Stomach (tissue), 9 donors: Measurements from ENCODE around the gene SPNS2. TPM values are rescaled to one million over a fixed set of nuclear protein-coding genes. Genes with fewer than 3 reads are reported as not detected.

ENCODE experiments used
- DNase-seq, 2 donors: peaks; one replicate each; pipeline versions ENCODE4 v3.0.0 to v3.0.0-alpha.2; 2013 to 2019
- H3K27ac ChIP-seq, 5 donors: fragments of 200-600 bp in 4 of 5; sonication (generic) in 4 of 5; one replicate each; pipeline ENCODE4 v1.5.1; 2013 to 2019; ENCODE audit warnings: mild to moderate bottlenecking in 1 of 5, moderate library complexity in 1 of 5
- H3K27me3 ChIP-seq, 3 donors: fragments of 200-600 bp; sonication (generic); one replicate each; pipeline ENCODE4 v1.5.1; 2017 to 2019; ENCODE audit warnings: mixed run types in 1 of 3
- H3K36me3 ChIP-seq, 4 donors: fragments of 200-600 bp; sonication (generic); 1 replicate in 3 of 4; 2 replicates in 1 of 4; pipeline ENCODE4 v1.5.1; 2016 to 2019
- H3K4me1 ChIP-seq, 4 donors: fragments of 200-600 bp; sonication (generic); one replicate each; pipeline ENCODE4 v1.5.1; 2016 to 2019
- H3K4me3 ChIP-seq, 4 donors: fragments of 200-600 bp; sonication (generic) in 3 of 4; one replicate each; pipeline ENCODE4 v1.5.1; 2016 to 2019; ENCODE audit warnings: mild to moderate bottlenecking in 1 of 4
- H3K9me3 ChIP-seq, 4 donors: fragments of 200-600 bp; sonication (generic); one replicate each; pipeline ENCODE4 v1.5.1; 2016 to 2019
- EP300 ChIP-seq: sonication (generic); formaldehyde crosslinking; IDR thresholded peaks from one replicate; pipeline ENCODE4 v1.6.1; 2017; ENCODE audit warnings: antibody characterized with exemption
- POLR2A ChIP-seq, 4 donors: fragments of 450-650 bp; IDR thresholded peaks; one replicate each; pipeline ENCODE4 v1.6.1; 2016; ENCODE audit warnings: antibody characterized with exemption in 4 of 4, control low read depth in 2 of 4, mild to moderate bottlenecking in 1 of 4, moderate library complexity in 1 of 4
- POLR2AphosphoS5 ChIP-seq, 3 donors: sonication (generic); formaldehyde crosslinking; IDR thresholded peaks; one replicate each; pipeline ENCODE4 v1.6.1; 2016; ENCODE audit warnings: antibody characterized with exemption in 3 of 3
- WGBS, 5 donors: extraction: QIAGEN DNeasy Blood & Tissue Kit in 3 of 5; methylation state at CpG; one replicate each; pipeline versions ENCODE4 v1.1.5 to v1.1.7; 2013 to 2018; 5-methylcytosine and 5-hydroxymethylcytosine counted together
- intact Hi-C: fragments of 100-400 bp; cut with DNase I; formaldehyde crosslinking; loops from one replicate; pipeline ENCODE4 v1.15.1; 2023; ENCODE audit warnings: low total_unique reads
- polyA plus RNA-seq, 3 donors: library from polyadenylated mRNA; stranded (reverse); fragments of 200-250 nt; gene quantifications; one replicate each; pipeline ENCODE4 v1.2.3, GENCODE V29; 2013
- total RNA-seq, 5 donors: library from RNA; depleted of rRNA; stranded (reverse); fragments of >200 nt; gene quantifications; one replicate each; pipeline versions ENCODE4 v1.1.0 to v1.2.3, GENCODE V29; 2014 to 2016
- TF ChIP-seq, protein P1 (sequence below), 7 experiments: fragments of 450-650 bp in 4 of 7; fragments of 200-600 bp in 3 of 7; sonication (generic) in 3 of 7; IDR thresholded peaks; one replicate each; pipeline ENCODE4 v1.5.1; 2016 to 2019; ENCODE audit warnings: antibody characterized with exemption in 7 of 7, control low read depth in 2 of 7, mild to moderate bottlenecking in 1 of 7
- donor health status: healthy with polysubstance abuse.
- donor health status: Bipolar disorder and iron deficiency.
- donor health status: healthy.

Gene SPNS2
- total and polyA plus RNA-seq, 8 donors: 4.1 to 67.7 (median 24.3) TPM

GRCh38 chr17:4542726-4543191, 44.1 kb downstream of the SPNS2 start:
- Histone ChIP-seq H3K4me1 (peaks cover 15 to 38% (median 28%) of the 10 kb centered on the region in 4 donors), H3K27ac (peak overlapping the region in 1 of 5 donors; percentile 73), H3K27me3 (no peaks in the 10 kb centered on the region), H3K36me3 (peaks cover 61 to 100% (median 100%) of the 10 kb centered on the region in 4 donors), H3K4me3 (no peak overlapping the region), H3K9me3 (no peaks in the 10 kb centered on the region)
- intact Hi-C loops: loop anchor here (10.0 kb wide), 1 partner anchor 118 kb away; no protein-coding TSS in a partner anchor
- WGBS, 5 donors: 78 to 88% (median 81%) methylated on average over 18 to 19 of the region's 19 CpGs
- TF ChIP-seq POLR2AphosphoS5 (IDR thresholded peaks at IDR 0.05): no peak
- peak in 1 of 2 donors; percentile 46 for DNase-seq

DNA sequence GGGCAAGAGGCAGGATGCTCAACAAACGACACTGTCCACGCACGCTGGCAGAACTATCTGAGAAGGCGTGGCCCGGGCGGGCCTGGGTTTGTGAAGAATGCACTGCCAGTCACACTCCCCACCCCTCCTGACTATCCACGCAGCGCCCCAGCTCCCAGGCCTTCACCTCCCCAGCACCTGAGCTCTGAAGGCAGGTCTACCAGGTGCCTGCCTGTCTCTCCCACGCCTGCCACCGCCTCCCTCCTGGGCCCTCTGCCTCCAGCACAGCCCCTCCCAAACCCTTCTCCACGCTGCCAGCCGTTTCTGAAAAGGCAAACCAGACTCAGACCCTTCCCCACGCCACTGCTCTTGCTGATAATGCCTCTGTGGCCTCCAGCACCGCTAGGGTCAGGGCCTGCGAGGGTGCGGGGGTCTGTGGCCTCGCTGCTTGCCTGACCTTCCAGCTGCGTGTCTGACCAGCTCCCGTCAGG, 44.9 kb downstream of the SPNS2 start:
- Histone ChIP-seq H3K27ac (no peak overlapping the region), H3K27me3 (no peaks in the 10 kb centered on the region), H3K9me3 (no peaks in the 10 kb centered on the region), H3K36me3 (peaks cover 67 to 100% (median 100%) of the 10 kb centered on the region in 4 donors), H3K4me1 (peaks cover 11 to 30% (median 20%) of the 10 kb centered on the region in 4 donors), H3K4me3 (no peak overlapping the region)
- WGBS, 5 donors: 55 to 73% (median 69%) methylated on average over 15 to 19 of the region's 19 CpGs
- TF ChIP-seq POLR2A (IDR thresholded peaks at IDR 0.05) (no peak), POLR2AphosphoS5 (IDR thresholded peaks at IDR 0.05) (no peak), EP300 (no peak)
- TF ChIP-seq, protein P1, sequence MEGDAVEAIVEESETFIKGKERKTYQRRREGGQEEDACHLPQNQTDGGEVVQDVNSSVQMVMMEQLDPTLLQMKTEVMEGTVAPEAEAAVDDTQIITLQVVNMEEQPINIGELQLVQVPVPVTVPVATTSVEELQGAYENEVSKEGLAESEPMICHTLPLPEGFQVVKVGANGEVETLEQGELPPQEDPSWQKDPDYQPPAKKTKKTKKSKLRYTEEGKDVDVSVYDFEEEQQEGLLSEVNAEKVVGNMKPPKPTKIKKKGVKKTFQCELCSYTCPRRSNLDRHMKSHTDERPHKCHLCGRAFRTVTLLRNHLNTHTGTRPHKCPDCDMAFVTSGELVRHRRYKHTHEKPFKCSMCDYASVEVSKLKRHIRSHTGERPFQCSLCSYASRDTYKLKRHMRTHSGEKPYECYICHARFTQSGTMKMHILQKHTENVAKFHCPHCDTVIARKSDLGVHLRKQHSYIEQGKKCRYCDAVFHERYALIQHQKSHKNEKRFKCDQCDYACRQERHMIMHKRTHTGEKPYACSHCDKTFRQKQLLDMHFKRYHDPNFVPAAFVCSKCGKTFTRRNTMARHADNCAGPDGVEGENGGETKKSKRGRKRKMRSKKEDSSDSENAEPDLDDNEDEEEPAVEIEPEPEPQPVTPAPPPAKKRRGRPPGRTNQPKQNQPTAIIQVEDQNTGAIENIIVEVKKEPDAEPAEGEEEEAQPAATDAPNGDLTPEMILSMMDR (IDR thresholded peaks at IDR 0.05): no peak
- intact Hi-C loops: loop anchor here (10.0 kb wide), 1 partner anchor 119 kb away; no protein-coding TSS in a partner anchor
- no peak for DNase-seq

GRCh38 chr17:4544135-4544950, 45.7 kb downstream of the SPNS2 start:
- intact Hi-C loops: loop anchor here (10.0 kb wide), 1 partner anchor 120 kb away; no protein-coding TSS in a partner anchor
- Histone ChIP-seq H3K36me3 (peaks cover 67 to 100% (median 100%) of the 10 kb centered on the region in 4 donors), H3K4me3 (no peak overlapping the region), H3K9me3 (no peaks in the 10 kb centered on the region), H3K4me1 (peaks cover 9 to 28% (median 18%) of the 10 kb centered on the region in 4 donors), H3K27ac (no peak overlapping the region), H3K27me3 (no peaks in the 10 kb centered on the region)
- no peak for TF ChIP-seq POLR2AphosphoS5 (IDR thresholded peaks at IDR 0.05)
- no peak for TF ChIP-seq POLR2A (IDR thresholded peaks at IDR 0.05)
- no peak for TF ChIP-seq EP300
- TF ChIP-seq, protein P1 (IDR thresholded peaks at IDR 0.05): no peak
- DNase-seq: no peak
- WGBS, 5 donors: 87 to 94% (median 91%) methylated on average over 26 to 37 of the region's 37 CpGs

DNA sequence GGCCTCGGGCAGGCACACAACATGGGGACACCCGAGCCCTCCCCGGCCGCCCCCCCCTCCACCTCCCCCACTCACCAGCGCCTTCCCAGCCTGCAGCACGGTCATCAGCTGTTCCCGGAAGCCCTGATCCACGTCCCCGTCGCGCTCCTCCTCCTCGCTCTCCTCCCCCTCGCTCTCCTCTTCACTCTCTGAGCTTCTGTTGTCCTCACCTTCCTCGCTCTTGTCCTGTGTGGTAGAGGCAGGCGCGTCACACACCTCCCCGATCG, 46.2 kb downstream of the SPNS2 start:
- Histone ChIP-seq H3K4me3 (no peak overlapping the region), H3K27ac (no peak overlapping the region), H3K4me1 (peaks cover 9 to 27% (median 15%) of the 10 kb centered on the region in 4 donors), H3K36me3 (peaks cover 65 to 100% (median 100%) of the 10 kb centered on the region in 4 donors), H3K9me3 (no peaks in the 10 kb centered on the region), H3K27me3 (no peaks in the 10 kb centered on the region)
- WGBS, 5 donors: 84 to 94% (median 90%) methylated on average over 16 to 18 of the region's 18 CpGs
- intact Hi-C loops: loop anchor here (10.0 kb wide), 1 partner anchor 120 kb away; no protein-coding TSS in a partner anchor
- TF ChIP-seq EP300: no peak
- TF ChIP-seq, protein P1 (IDR thresholded peaks at IDR 0.05): no peak
- no peak for TF ChIP-seq POLR2A (IDR thresholded peaks at IDR 0.05)
- TF ChIP-seq POLR2AphosphoS5 (IDR thresholded peaks at IDR 0.05): no peak
- no peak for DNase-seq
